ENCODE data around the gene MDM1.

DNA sequence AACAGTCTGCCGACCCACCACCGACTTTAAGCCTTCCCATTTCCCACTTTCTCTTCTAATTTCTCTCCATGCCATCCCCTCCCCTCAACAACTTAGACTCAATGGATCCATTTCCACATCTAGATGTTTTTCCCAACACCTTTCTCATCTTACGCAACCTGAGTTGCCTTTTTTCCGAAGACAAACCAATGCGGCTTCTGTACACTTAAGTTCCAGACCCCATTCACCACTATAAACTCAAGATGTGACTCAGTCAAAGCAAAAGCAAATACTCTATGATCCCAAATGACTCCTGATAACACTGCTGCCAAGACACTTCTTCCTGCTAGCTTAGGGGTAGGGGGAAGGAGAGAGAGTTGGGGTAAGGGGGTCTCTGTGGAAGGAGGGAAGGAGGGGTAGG lies 80.1 kb downstream of the MDM1 start:
- TF ChIP-seq, protein P1, sequence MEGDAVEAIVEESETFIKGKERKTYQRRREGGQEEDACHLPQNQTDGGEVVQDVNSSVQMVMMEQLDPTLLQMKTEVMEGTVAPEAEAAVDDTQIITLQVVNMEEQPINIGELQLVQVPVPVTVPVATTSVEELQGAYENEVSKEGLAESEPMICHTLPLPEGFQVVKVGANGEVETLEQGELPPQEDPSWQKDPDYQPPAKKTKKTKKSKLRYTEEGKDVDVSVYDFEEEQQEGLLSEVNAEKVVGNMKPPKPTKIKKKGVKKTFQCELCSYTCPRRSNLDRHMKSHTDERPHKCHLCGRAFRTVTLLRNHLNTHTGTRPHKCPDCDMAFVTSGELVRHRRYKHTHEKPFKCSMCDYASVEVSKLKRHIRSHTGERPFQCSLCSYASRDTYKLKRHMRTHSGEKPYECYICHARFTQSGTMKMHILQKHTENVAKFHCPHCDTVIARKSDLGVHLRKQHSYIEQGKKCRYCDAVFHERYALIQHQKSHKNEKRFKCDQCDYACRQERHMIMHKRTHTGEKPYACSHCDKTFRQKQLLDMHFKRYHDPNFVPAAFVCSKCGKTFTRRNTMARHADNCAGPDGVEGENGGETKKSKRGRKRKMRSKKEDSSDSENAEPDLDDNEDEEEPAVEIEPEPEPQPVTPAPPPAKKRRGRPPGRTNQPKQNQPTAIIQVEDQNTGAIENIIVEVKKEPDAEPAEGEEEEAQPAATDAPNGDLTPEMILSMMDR (IDR thresholded peaks at IDR 0.05): no peak
- no peak for TF ChIP-seq POLR2A (IDR thresholded peaks at IDR 0.05)

Data from upper lobe of left lung (tissue), 4 donors.